Immature natural killer cell (primary cell): ENCODE data around the gene PCGF2. TPM values are rescaled to one million over a fixed set of nuclear protein-coding genes. Genes with fewer than 3 reads are reported as not detected.
"Not testable (repeated sequence)": the region's sequence is repeated elsewhere in the genome, so short reads cannot be mapped to it uniquely, and the experiment has no call there.

Experiments used
- DNase-seq, 3 donors: peaks; one replicate each; pipeline ENCODE4 v3.0.0; 2022; ENCODE audit warnings: mixed read lengths in 1 of 3
- H3K27ac Mint-ChIP-seq, 6 donors: one replicate each; pipeline ENCODE4 v1.8.0; 2020; ENCODE audit warnings: mixed read lengths in 6 of 6, mild to moderate bottlenecking in 5 of 6, inconsistent platforms in 4 of 6, moderate library complexity in 3 of 6
- H3K27me3 Mint-ChIP-seq, 3 donors: one replicate each; pipeline ENCODE4 v1.8.0; 2020 to 2021; ENCODE audit warnings: low read depth in 3 of 3, mild to moderate bottlenecking in 3 of 3, mixed read lengths in 3 of 3, moderate library complexity in 3 of 3, inconsistent platforms in 1 of 3
- H3K36me3 Mint-ChIP-seq, 3 donors: one replicate each; pipeline ENCODE4 v1.8.0; 2020; ENCODE audit warnings: mixed read lengths in 3 of 3, inconsistent platforms in 2 of 3, mild to moderate bottlenecking in 2 of 3
- H3K4me1 Mint-ChIP-seq, 2 donors: one replicate each; pipeline ENCODE4 v1.8.0; 2020; ENCODE audit warnings: inconsistent platforms in 2 of 2, mild to moderate bottlenecking in 2 of 2, mixed read lengths in 2 of 2, moderate library complexity in 1 of 2
- H3K4me3 Mint-ChIP-seq, 5 donors: one replicate each; pipeline ENCODE4 v1.8.0; 2020; ENCODE audit warnings: mild to moderate bottlenecking in 5 of 5, mixed read lengths in 5 of 5, inconsistent platforms in 3 of 5, moderate library complexity in 3 of 5
- H3K9me3 Mint-ChIP-seq, 6 donors: one replicate each; pipeline ENCODE4 v1.8.0; 2020; ENCODE audit warnings: mild to moderate bottlenecking in 6 of 6, mixed read lengths in 6 of 6, inconsistent platforms in 4 of 6, moderate library complexity in 3 of 6
- polyA plus RNA-seq, 3 donors: library from polyadenylated mRNA; unstranded; fragments of 300-500 nt; fragmentation: Illumina TruSeq; gene quantifications; one replicate each; pipeline ENCODE4 v1.2.3, GENCODE V29; 2021

The PCGF2 gene
- polyA plus RNA-seq, 3 donors from 2014 or later: not detected

DNA sequence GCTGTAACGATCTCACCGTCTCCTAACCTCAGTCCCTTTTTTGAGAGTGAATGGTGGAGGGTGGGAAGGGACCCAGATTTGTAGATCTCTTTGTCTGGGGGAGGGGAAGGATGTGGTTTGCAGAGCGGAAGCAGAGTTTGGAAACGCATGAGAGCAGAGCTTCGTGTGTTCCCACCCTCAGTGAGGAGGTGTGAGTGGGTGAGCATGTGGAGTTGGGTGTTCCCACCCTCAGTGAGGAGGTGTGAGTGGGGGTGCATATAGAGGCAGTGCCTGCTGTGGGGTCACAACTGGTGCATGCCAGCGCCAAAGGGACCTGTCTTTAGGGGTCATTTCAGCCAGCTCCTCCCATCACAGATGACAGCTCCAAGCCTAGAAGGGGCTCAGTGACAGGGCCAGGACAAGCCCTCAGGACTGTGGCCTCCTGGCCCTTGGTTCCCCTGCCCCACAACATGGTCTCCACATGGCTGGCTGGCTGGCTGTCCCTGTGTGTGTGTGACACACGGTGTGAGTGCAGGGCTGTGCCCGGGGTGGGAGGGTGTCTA, 19.8 kb downstream of the PCGF2 start:
- H3K9me3 Mint-ChIP-seq: no peaks in the 10 kb centered on the region
- peak overlapping the region; percentile 96 to 99 (median 98) for H3K27ac Mint-ChIP-seq
- peaks cover 0 to 10% (median 0%) of the 10 kb centered on the region in 3 donors for H3K36me3 Mint-ChIP-seq
- H3K4me3 Mint-ChIP-seq: peak overlapping the region; percentile 75 to 94 (median 85)
- peaks cover 15 to 28% (median 16%) of the 10 kb centered on the region in 3 donors for H3K27me3 Mint-ChIP-seq
- peak; percentile 88 to 90 (median 89) for DNase-seq
- peaks cover 87 to 95% of the 10 kb centered on the region in 2 donors for H3K4me1 Mint-ChIP-seq

GRCh38 chr17:38727736-38728135, 20.4 kb downstream of the PCGF2 start:
- Mint-ChIP-seq H3K9me3 (no peaks in the 10 kb centered on the region), H3K36me3 (peaks cover 0 to 9% (median 0%) of the 10 kb centered on the region in 3 donors), H3K4me3 (peak overlapping the region; percentile 75 to 94 (median 85)), H3K27me3 (peaks cover 15 to 28% (median 16%) of the 10 kb centered on the region in 3 donors), H3K4me1 (peaks cover 88 to 95% of the 10 kb centered on the region in 2 donors), H3K27ac (peak overlapping the region; percentile 96 to 99 (median 98))
- DNase-seq: peak; percentile 79 to 84 (median 79)

GRCh38 chr17:38726145-38726544, 22.0 kb downstream of the PCGF2 start:
- not testable (repeated sequence) for DNase-seq, H3K36me3 Mint-ChIP-seq, H3K9me3 Mint-ChIP-seq
- Mint-ChIP-seq H3K4me1 (peaks cover 78 to 85% of the 10 kb centered on the region in 2 donors), H3K27me3 (peaks cover 15 to 25% (median 16%) of the 10 kb centered on the region in 3 donors), H3K27ac (peak overlapping the region; percentile 90 to 98 (median 94)), H3K4me3 (peak overlapping the region; percentile 74 to 94 (median 85))

DNA sequence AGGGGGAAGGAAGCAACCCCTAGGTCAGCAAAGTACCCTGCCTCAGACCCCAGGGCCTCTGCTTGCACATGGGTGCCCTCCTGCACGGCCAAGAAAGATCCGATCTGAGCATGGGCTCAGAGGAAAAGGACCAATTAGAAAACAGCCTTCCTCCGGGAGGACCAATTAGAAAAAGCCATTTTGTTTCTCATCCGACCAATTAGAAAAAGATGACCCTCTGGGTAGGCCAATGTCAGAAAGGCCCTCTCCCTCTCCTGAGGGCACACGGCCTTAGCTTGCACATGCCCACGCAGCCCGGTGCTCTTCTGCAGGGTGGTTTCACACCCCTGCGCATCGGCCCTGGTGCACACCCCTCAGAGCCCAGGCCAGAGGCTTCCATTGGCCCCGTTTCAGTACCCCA, 23.1 kb downstream of the PCGF2 start:
- peaks cover 77 to 83% of the 10 kb centered on the region in 2 donors for H3K4me1 Mint-ChIP-seq
- H3K27me3 Mint-ChIP-seq: peaks cover 12 to 22% (median 15%) of the 10 kb centered on the region in 3 donors
- H3K4me3 Mint-ChIP-seq: peak overlapping the region; percentile 83 to 94 (median 85)
- peak in 2 of 3 donors; percentile 49 to 56 for DNase-seq
- H3K27ac Mint-ChIP-seq: peak overlapping the region; percentile 92 to 98 (median 94)
- H3K9me3 Mint-ChIP-seq: no peaks in the 10 kb centered on the region
- peaks cover 9 to 13% (median 10%) of the 10 kb centered on the region in 3 donors for H3K36me3 Mint-ChIP-seq

GRCh38 chr17:38724337-38724988, 23.7 kb downstream of the PCGF2 start:
- H3K9me3 Mint-ChIP-seq: no peaks in the 10 kb centered on the region
- DNase-seq: peak; percentile 58 to 67 (median 67)
- peak overlapping the region; percentile 83 to 94 (median 85) for H3K4me3 Mint-ChIP-seq
- H3K27me3 Mint-ChIP-seq: peaks cover 12 to 19% (median 15%) of the 10 kb centered on the region in 3 donors
- peak overlapping the region; percentile 92 to 98 (median 94) for H3K27ac Mint-ChIP-seq
- peaks cover 9 to 13% (median 10%) of the 10 kb centered on the region in 3 donors for H3K36me3 Mint-ChIP-seq
- peaks cover 76 to 80% of the 10 kb centered on the region in 2 donors for H3K4me1 Mint-ChIP-seq

DNA sequence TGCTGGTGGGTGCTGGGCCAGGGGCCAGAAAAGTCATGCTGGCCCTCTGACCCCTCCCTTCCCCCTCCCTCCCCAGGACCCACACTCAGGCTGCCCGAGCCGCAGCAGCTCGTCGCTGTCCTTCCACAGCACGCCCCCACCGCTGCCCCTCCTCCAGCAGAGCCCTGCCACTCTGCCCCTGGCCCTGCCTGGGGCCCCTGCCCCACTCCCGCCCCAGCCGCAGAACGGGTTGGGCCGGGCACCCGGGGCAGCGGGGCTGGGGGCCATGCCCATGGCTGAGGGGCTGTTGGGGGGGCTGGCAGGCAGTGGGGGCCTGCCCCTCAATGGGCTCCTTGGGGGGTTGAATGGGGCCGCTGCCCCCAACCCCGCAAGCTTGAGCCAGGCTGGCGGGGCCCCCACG, 26.3 kb downstream of the PCGF2 start:
- H3K4me1 Mint-ChIP-seq: peaks cover 56 to 60% of the 10 kb centered on the region in 2 donors
- peak overlapping the region in 4 of 6 donors; percentile 48 to 85 (median 78) for H3K27ac Mint-ChIP-seq
- no peaks in the 10 kb centered on the region for H3K9me3 Mint-ChIP-seq
- peaks cover 2 to 4% (median 3%) of the 10 kb centered on the region in 3 donors for H3K27me3 Mint-ChIP-seq
- H3K4me3 Mint-ChIP-seq: no peak overlapping the region
- no peak for DNase-seq
- H3K36me3 Mint-ChIP-seq: peaks cover 14 to 30% (median 17%) of the 10 kb centered on the region in 3 donors

- H3K4me1 Mint-ChIP-seq: peaks cover 47 to 51% of the 10 kb centered on the region in 2 donors
- DNase-seq: no peak
- no peaks in the 10 kb centered on the region for H3K9me3 Mint-ChIP-seq
- H3K27me3 Mint-ChIP-seq: peaks cover 0 to 4% (median 3%) of the 10 kb centered on the region in 3 donors
- peak overlapping the region; percentile 48 to 85 (median 80) for H3K27ac Mint-ChIP-seq
- peaks cover 14 to 32% (median 18%) of the 10 kb centered on the region in 3 donors for H3K36me3 Mint-ChIP-seq
- H3K4me3 Mint-ChIP-seq: peak overlapping the region in 2 of 5 donors; percentile 31 to 48
Observed at GRCh38 chr17:38720941-38721340, 27.2 kb downstream of the PCGF2 start.

- Mint-ChIP-seq H3K4me3 (no peak overlapping the region), H3K27me3 (peaks cover 0 to 5% (median 2%) of the 10 kb centered on the region in 3 donors), H3K4me1 (peaks cover 39 to 43% of the 10 kb centered on the region in 2 donors), H3K9me3 (no peaks in the 10 kb centered on the region), H3K27ac (peak overlapping the region in 4 of 6 donors; percentile 40 to 81 (median 58)), H3K36me3 (peaks cover 14 to 35% (median 18%) of the 10 kb centered on the region in 3 donors)
- no peak for DNase-seq
Observed at GRCh38 chr17:38719943-38720641, 28.0 kb downstream of the PCGF2 start.

GRCh38 chr17:38719289-38719942, 28.7 kb downstream of the PCGF2 start:
- Mint-ChIP-seq H3K36me3 (peaks cover 14 to 38% (median 21%) of the 10 kb centered on the region in 3 donors), H3K4me3 (no peak overlapping the region), H3K9me3 (no peaks in the 10 kb centered on the region), H3K27me3 (peaks cover 0 to 5% (median 0%) of the 10 kb centered on the region in 3 donors), H3K4me1 (peaks cover 32 to 36% of the 10 kb centered on the region in 2 donors), H3K27ac (peak overlapping the region; percentile 57 to 91 (median 70))
- no peak for DNase-seq

DNA sequence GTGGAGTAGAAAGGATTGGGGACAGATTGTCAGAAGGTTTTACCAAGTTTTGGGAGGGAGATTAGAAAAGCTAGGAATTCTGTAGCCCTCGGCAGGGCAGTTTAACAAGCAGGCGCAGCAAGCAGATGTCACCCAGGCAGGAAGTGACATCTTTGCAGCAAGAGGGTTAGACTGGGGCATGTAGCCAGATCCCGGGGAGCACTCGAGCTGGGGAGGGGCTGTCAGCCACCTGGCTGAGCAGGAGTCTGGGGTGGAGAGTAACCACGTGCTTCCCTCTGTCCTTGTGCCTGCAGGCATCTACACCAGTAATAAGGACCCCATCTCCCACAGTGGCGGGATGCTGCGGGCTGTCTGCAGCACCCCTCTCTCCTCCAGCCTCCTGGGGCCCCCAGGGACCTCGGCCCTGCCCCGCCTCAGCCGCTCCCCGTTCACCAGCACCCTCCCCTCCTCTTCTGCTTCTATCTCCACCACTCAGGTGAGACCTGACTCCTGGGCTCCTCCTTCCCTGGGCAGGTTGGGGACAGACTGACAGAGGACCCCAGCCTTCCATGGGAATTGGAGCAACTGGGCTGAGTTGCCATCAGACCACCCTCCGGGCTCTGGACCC, 30.9 kb downstream of the PCGF2 start:
- H3K27ac Mint-ChIP-seq: peak overlapping the region in 5 of 6 donors; percentile 21 to 88 (median 46)
- DNase-seq: no peak
- H3K27me3 Mint-ChIP-seq: peaks cover 0 to 2% (median 0%) of the 10 kb centered on the region in 3 donors
- H3K9me3 Mint-ChIP-seq: no peaks in the 10 kb centered on the region
- no peak overlapping the region for H3K4me3 Mint-ChIP-seq
- H3K36me3 Mint-ChIP-seq: peaks cover 14 to 41% (median 23%) of the 10 kb centered on the region in 3 donors
- peaks cover 18 to 22% of the 10 kb centered on the region in 2 donors for H3K4me1 Mint-ChIP-seq

GRCh38 chr17:38716368-38717005, 31.6 kb downstream of the PCGF2 start:
- no peaks in the 10 kb centered on the region for H3K9me3 Mint-ChIP-seq
- H3K27me3 Mint-ChIP-seq: peaks cover 0 to 2% (median 0%) of the 10 kb centered on the region in 3 donors
- H3K27ac Mint-ChIP-seq: peak overlapping the region in 5 of 6 donors; percentile 21 to 88 (median 46)
- peaks cover 25 to 29% of the 10 kb centered on the region in 2 donors for H3K4me1 Mint-ChIP-seq
- peaks cover 14 to 46% (median 24%) of the 10 kb centered on the region in 3 donors for H3K36me3 Mint-ChIP-seq
- H3K4me3 Mint-ChIP-seq: no peak overlapping the region
- no peak for DNase-seq

DNA sequence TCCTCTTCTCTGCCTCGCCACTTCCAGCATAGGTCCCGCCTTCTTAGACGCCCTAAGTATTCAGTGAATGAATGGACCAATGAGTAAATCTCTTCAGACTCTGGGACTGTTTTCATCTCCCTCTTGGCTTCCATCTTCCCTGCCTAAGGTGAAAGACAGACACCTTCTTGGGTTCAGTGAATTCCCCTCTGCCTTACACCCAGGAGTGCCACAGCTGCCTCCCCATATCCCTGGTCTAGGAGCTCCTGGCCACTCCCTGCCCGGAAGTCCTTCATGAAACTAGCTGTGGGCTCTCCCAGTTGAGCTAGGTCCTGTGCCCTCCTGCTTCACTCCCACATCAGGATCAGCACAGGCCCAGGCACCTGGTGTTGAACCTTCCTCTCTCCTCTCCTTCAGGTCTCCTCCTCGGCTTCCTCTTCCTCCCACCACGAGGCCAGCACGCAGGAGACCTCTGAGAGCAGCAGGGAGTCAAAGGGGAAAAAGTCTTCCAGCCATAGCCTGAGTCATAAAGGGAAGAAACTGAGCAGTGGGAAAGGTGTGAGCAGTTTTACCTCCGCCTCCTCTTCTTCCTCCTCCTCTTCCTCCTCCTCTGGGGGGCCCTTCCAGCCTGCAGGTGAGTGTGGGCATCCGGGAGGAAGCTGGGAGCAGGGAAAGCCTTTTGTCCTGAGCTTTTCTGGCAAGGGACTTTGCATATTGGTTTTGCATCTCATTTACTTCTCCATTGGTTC, 32.8 kb downstream of the PCGF2 start:
- H3K4me1 Mint-ChIP-seq: peaks cover 28 to 30% of the 10 kb centered on the region in 2 donors
- H3K36me3 Mint-ChIP-seq: peaks cover 5 to 40% (median 19%) of the 10 kb centered on the region in 3 donors
- H3K27ac Mint-ChIP-seq: peak overlapping the region; percentile 32 to 82 (median 75)
- peaks cover 0 to 2% (median 0%) of the 10 kb centered on the region in 3 donors for H3K27me3 Mint-ChIP-seq
- no peak for DNase-seq
- H3K9me3 Mint-ChIP-seq: no peaks in the 10 kb centered on the region
- no peak overlapping the region for H3K4me3 Mint-ChIP-seq
